Right lobe of liver (tissue), 4 donors: ENCODE results near the gene GMPS.

ENCODE experiments used
- POLR2A ChIP-seq: fragments of 450-650 bp; IDR thresholded peaks from one replicate; pipeline ENCODE4 v1.6.1; 2017; ENCODE audit warnings: antibody characterized with exemption, mild to moderate bottlenecking
- TF ChIP-seq, protein P1 (sequence below), 4 donors: fragments of 200-600 bp in 3 of 4; fragments of 450-650 bp in 1 of 4; IDR thresholded peaks; one replicate each; pipeline versions ENCODE4 v1.5.1 to v1.8.0; 2016 to 2022; ENCODE audit warnings: antibody characterized with exemption in 4 of 4, mild to moderate bottlenecking in 2 of 4
- donor health status: DM: no; HTN: no; CAD: no.
- donor health status: DM: no; HTN: no; CAD: no.
- donor health status: DM: no; HTN: yes; CAD: no.

DNA sequence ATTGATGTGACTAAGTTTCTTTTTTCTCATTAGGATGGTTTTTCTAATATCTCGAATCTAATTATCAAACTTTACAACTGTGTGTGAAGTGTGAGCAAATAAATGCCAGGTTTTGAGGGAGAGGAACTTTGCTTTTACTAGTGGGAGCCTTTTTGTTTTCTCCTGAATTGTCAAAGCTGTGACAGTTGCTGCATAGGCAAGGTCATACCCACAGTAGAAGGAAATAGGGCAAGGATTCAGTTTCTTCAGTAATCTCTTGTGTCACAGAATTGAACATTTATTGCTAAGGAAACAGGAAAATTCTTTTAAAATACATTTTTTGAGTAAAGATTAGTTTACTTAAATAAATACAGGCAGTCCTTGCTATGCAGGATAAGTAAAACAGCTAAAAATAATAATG, 19.5 kb downstream of the GMPS start:
- TF ChIP-seq, protein P1, sequence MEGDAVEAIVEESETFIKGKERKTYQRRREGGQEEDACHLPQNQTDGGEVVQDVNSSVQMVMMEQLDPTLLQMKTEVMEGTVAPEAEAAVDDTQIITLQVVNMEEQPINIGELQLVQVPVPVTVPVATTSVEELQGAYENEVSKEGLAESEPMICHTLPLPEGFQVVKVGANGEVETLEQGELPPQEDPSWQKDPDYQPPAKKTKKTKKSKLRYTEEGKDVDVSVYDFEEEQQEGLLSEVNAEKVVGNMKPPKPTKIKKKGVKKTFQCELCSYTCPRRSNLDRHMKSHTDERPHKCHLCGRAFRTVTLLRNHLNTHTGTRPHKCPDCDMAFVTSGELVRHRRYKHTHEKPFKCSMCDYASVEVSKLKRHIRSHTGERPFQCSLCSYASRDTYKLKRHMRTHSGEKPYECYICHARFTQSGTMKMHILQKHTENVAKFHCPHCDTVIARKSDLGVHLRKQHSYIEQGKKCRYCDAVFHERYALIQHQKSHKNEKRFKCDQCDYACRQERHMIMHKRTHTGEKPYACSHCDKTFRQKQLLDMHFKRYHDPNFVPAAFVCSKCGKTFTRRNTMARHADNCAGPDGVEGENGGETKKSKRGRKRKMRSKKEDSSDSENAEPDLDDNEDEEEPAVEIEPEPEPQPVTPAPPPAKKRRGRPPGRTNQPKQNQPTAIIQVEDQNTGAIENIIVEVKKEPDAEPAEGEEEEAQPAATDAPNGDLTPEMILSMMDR (IDR thresholded peaks at IDR 0.05) = no peak
- no peak for TF ChIP-seq POLR2A
